Muscle layer of duodenum (tissue), 2 donors: Measurements from ENCODE around the gene PRKCZ.

ENCODE experiments used
- H3K27ac ChIP-seq: one replicate; pipeline ENCODE4 v1.7.0; 2013; ENCODE audit warnings: mild to moderate bottlenecking, low read length
- H3K27me3 ChIP-seq: one replicate; pipeline ENCODE4 v1.7.0; 2013; ENCODE audit warnings: low read depth, mild to moderate bottlenecking, control low read depth, low read length
- H3K36me3 ChIP-seq, 2 donors: one replicate each; pipeline ENCODE4 v1.7.0; 2013; ENCODE audit warnings: low read length in 2 of 2, control low read depth in 1 of 2, mild to moderate bottlenecking in 1 of 2; ENCODE audit not compliant: insufficient read depth in 2 of 2, control insufficient read depth in 1 of 2
- H3K4me1 ChIP-seq, 2 donors: one replicate each; pipeline ENCODE4 v1.7.0; 2013; ENCODE audit warnings: low read length in 2 of 2, mild to moderate bottlenecking in 2 of 2, control low read depth in 1 of 2, moderate library complexity in 1 of 2; ENCODE audit not compliant: insufficient read depth in 2 of 2, control insufficient read depth in 1 of 2
- H3K4me3 ChIP-seq, 2 donors: one replicate each; pipeline ENCODE4 v1.7.0; 2013; ENCODE audit warnings: low read length in 2 of 2, low read depth in 1 of 2, mild to moderate bottlenecking in 1 of 2
- H3K9me3 ChIP-seq, 2 donors: one replicate each; pipeline ENCODE4 v1.7.0; 2013; ENCODE audit warnings: low read length in 2 of 2, control low read depth in 1 of 2, mild to moderate bottlenecking in 1 of 2; ENCODE audit not compliant: control insufficient read depth in 1 of 2
- donor health status: healthy.

PRKCZ gene

GRCh38 chr1:2182376-2182775 lies 132.2 kb downstream of the PRKCZ start:
- no peak overlapping the region for H3K27ac ChIP-seq
- H3K36me3 ChIP-seq: peaks cover 0 to 13% of the 10 kb centered on the region in 2 donors
- H3K4me3 ChIP-seq: no peak overlapping the region
- H3K9me3 ChIP-seq: no peaks in the 10 kb centered on the region
- no peaks in the 10 kb centered on the region for H3K27me3 ChIP-seq
- no peaks in the 10 kb centered on the region for H3K4me1 ChIP-seq

- peaks cover 0 to 13% of the 10 kb centered on the region in 2 donors for H3K36me3 ChIP-seq
- H3K9me3 ChIP-seq: no peaks in the 10 kb centered on the region
- no peak overlapping the region for H3K4me3 ChIP-seq
- no peaks in the 10 kb centered on the region for H3K27me3 ChIP-seq
- H3K4me1 ChIP-seq: no peaks in the 10 kb centered on the region
- no peak overlapping the region for H3K27ac ChIP-seq
These were observed 133.7 kb downstream of the PRKCZ start for GRCh38 chr1:2183937-2184334.

GRCh38 chr1:2184531-2184930 lies 134.3 kb downstream of the PRKCZ start:
- no peaks in the 10 kb centered on the region for H3K4me1 ChIP-seq
- no peaks in the 10 kb centered on the region for H3K9me3 ChIP-seq
- H3K4me3 ChIP-seq: no peak overlapping the region
- H3K27ac ChIP-seq: no peak overlapping the region
- H3K36me3 ChIP-seq: peaks cover 0 to 13% of the 10 kb centered on the region in 2 donors
- H3K27me3 ChIP-seq: no peaks in the 10 kb centered on the region

- no peak overlapping the region for H3K27ac ChIP-seq
- H3K4me3 ChIP-seq: no peak overlapping the region
- H3K36me3 ChIP-seq: peaks cover 0 to 13% of the 10 kb centered on the region in 2 donors
These were observed 134.7 kb downstream of the PRKCZ start for GRCh38 chr1:2184934-2185333.

GRCh38 chr1:2185880-2186855 lies 136.0 kb downstream of the PRKCZ start:
- Histone ChIP-seq H3K27me3 (no peaks in the 10 kb centered on the region), H3K4me1 (peaks cover 9 to 13% of the 10 kb centered on the region in 2 donors), H3K36me3 (peaks cover 0 to 9% of the 10 kb centered on the region in 2 donors), H3K27ac (no peak overlapping the region), H3K4me3 (no peak overlapping the region), H3K9me3 (no peaks in the 10 kb centered on the region)

More at GRCh38 chr1:2184934-2185333, 134.7 kb downstream of the PRKCZ start:
- H3K27me3 ChIP-seq: no peaks in the 10 kb centered on the region
- H3K4me1 ChIP-seq: peaks cover 0 to under 1% of the 10 kb centered on the region in 2 donors
- no peaks in the 10 kb centered on the region for H3K9me3 ChIP-seq

- no peak overlapping the region for H3K4me3 ChIP-seq
- H3K9me3 ChIP-seq: no peaks in the 10 kb centered on the region
- H3K36me3 ChIP-seq: peaks cover 0 to 9% of the 10 kb centered on the region in 2 donors
- no peak overlapping the region for H3K27ac ChIP-seq
- no peaks in the 10 kb centered on the region for H3K27me3 ChIP-seq
- peaks cover 9 to 19% of the 10 kb centered on the region in 2 donors for H3K4me1 ChIP-seq
These were observed 136.7 kb downstream of the PRKCZ start for GRCh38 chr1:2186901-2187300.

- H3K9me3 ChIP-seq: no peaks in the 10 kb centered on the region
These were observed 137.4 kb downstream of the PRKCZ start for GRCh38 chr1:2187619-2188018.

GRCh38 chr1:2188336-2188735 lies 138.1 kb downstream of the PRKCZ start:
- H3K4me3 ChIP-seq: no peak overlapping the region
- peaks cover 17 to 33% of the 10 kb centered on the region in 2 donors for H3K4me1 ChIP-seq
- peaks cover 0 to 9% of the 10 kb centered on the region in 2 donors for H3K36me3 ChIP-seq
- no peaks in the 10 kb centered on the region for H3K9me3 ChIP-seq
- H3K27me3 ChIP-seq: no peaks in the 10 kb centered on the region
- no peak overlapping the region for H3K27ac ChIP-seq

More at GRCh38 chr1:2187619-2188018, 137.4 kb downstream of the PRKCZ start:
- H3K27me3 ChIP-seq: no peaks in the 10 kb centered on the region
- no peak overlapping the region for H3K27ac ChIP-seq
- no peak overlapping the region for H3K4me3 ChIP-seq
- H3K4me1 ChIP-seq: peaks cover 12 to 26% of the 10 kb centered on the region in 2 donors
- H3K36me3 ChIP-seq: peaks cover 0 to 9% of the 10 kb centered on the region in 2 donors

- Histone ChIP-seq H3K4me3 (peak overlapping the region; percentile 60 to 66), H3K9me3 (no peaks in the 10 kb centered on the region), H3K27ac (peak overlapping the region; percentile 77), H3K36me3 (peaks cover 0 to 5% of the 10 kb centered on the region in 2 donors), H3K27me3 (no peaks in the 10 kb centered on the region), H3K4me1 (peaks cover 17 to 40% of the 10 kb centered on the region in 2 donors)
These were observed 139.5 kb downstream of the PRKCZ start for GRCh38 chr1:2189459-2190425.

GRCh38 chr1:2190491-2190976 lies 140.3 kb downstream of the PRKCZ start:
- peaks cover 17 to 46% of the 10 kb centered on the region in 2 donors for H3K4me1 ChIP-seq
- no peaks in the 10 kb centered on the region for H3K9me3 ChIP-seq
- H3K36me3 ChIP-seq: no peaks in the 10 kb centered on the region
- peak overlapping the region; percentile 60 to 66 for H3K4me3 ChIP-seq
- no peaks in the 10 kb centered on the region for H3K27me3 ChIP-seq
- H3K27ac ChIP-seq: peak overlapping the region; percentile 77
